LNCaP clone FGC (cell line): Measurements from ENCODE around the gene NACAD.

Experiments
- DNase-seq: peaks from one replicate; pipeline ENCODE4 v3.0.0-alpha.2; 2011; ENCODE audit warnings: low read depth
- H3K4me3 ChIP-seq: 2 replicates; pipeline ENCODE4 v1.5.1; 2011; ENCODE audit warnings: mild to moderate bottlenecking, low read depth, low read length, control low read depth
- TF ChIP-seq, protein P1 (sequence below): IDR thresholded peaks from 2 replicates; pipeline ENCODE4 v1.5.1; 2012; ENCODE audit warnings: mild to moderate bottlenecking; ENCODE audit not compliant: control insufficient read depth, insufficient read depth; ENCODE audit errors: extremely low read depth

NACAD gene

GRCh38 chr7:45031829-45032228 lies 56.9 kb downstream of the NACAD start:
- TF ChIP-seq, protein P1, sequence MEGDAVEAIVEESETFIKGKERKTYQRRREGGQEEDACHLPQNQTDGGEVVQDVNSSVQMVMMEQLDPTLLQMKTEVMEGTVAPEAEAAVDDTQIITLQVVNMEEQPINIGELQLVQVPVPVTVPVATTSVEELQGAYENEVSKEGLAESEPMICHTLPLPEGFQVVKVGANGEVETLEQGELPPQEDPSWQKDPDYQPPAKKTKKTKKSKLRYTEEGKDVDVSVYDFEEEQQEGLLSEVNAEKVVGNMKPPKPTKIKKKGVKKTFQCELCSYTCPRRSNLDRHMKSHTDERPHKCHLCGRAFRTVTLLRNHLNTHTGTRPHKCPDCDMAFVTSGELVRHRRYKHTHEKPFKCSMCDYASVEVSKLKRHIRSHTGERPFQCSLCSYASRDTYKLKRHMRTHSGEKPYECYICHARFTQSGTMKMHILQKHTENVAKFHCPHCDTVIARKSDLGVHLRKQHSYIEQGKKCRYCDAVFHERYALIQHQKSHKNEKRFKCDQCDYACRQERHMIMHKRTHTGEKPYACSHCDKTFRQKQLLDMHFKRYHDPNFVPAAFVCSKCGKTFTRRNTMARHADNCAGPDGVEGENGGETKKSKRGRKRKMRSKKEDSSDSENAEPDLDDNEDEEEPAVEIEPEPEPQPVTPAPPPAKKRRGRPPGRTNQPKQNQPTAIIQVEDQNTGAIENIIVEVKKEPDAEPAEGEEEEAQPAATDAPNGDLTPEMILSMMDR: no peak
- H3K4me3 ChIP-seq: no peak overlapping the region
- no peak for DNase-seq
